ENCODE measurements around the gene RTP2.

Gene RTP2

DNA sequence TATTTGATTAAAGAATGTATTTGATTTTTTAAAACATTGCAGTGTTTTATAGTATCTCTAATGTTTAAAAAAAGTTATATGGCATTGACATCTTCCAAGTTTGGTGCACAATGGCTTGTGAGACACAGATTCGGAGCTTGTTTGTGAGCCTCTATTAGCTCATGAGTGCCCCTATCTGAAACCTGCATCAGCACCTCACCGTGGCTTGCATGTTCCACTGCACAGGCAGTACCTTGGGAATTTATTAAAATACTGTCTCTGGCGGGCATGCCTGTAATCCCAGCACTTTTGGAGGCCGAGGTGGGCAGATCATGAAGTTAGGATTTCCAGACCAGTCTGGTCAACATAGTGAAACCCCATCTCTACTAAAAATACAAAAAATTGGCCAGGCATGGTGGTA lies 6.8 kb upstream of the RTP2 start:
- no peak for DNase-seq (ENCODE audit: low read depth)
- H3K4me3 ChIP-seq (ENCODE audit: low read length): no peak overlapping the region
- TF ChIP-seq, protein P1, sequence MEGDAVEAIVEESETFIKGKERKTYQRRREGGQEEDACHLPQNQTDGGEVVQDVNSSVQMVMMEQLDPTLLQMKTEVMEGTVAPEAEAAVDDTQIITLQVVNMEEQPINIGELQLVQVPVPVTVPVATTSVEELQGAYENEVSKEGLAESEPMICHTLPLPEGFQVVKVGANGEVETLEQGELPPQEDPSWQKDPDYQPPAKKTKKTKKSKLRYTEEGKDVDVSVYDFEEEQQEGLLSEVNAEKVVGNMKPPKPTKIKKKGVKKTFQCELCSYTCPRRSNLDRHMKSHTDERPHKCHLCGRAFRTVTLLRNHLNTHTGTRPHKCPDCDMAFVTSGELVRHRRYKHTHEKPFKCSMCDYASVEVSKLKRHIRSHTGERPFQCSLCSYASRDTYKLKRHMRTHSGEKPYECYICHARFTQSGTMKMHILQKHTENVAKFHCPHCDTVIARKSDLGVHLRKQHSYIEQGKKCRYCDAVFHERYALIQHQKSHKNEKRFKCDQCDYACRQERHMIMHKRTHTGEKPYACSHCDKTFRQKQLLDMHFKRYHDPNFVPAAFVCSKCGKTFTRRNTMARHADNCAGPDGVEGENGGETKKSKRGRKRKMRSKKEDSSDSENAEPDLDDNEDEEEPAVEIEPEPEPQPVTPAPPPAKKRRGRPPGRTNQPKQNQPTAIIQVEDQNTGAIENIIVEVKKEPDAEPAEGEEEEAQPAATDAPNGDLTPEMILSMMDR (conservative IDR thresholded peaks at IDR 0.05; ENCODE audit: low read depth, low read length): peak; percentile 19

DNA sequence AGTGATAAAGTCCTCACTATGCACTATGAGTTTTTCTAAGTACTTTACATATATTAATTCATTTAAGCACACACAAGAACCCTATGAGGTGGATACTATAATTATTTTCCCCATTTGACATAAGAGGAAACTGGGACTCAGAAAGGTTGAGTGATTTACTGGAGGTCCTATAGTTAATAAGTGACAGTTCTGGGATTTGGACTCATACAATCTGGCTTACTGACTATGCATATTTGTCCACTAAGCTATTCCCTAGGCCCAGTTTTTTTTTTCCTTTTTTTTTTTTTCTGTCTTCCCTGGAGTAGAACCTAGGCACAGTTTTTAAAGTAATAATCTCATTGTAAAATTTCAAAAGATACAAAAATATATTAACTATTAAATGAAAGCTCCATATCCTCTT lies 6.3 kb upstream of the RTP2 start:
- no peak overlapping the region for H3K4me3 ChIP-seq (ENCODE audit: low read length)
- DNase-seq (ENCODE audit: low read depth): no peak
- TF ChIP-seq, protein P1 (conservative IDR thresholded peaks at IDR 0.05; ENCODE audit: low read depth, low read length): no peak

DNA sequence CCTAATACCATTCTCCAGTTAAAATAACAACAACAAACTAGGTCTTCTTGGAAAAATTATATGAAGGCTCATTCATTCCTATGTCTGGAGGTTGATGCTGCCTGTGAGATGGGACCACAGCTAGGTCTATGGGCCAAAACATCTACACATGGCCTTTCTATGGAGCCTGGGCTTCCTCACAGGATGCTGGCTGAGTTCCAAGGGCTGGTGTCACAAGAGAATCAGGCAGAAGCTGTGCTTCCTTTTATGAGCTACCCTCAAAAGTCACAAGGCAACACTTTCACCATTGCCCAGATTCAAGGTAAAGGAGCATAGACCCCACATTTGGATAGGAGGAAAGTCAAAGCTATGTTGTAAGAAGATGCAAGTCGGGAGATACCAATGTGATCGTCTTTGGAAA lies 4.6 kb upstream of the RTP2 start:
- TF ChIP-seq, protein P1 (conservative IDR thresholded peaks at IDR 0.05; ENCODE audit: low read depth, low read length): no peak
- DNase-seq (ENCODE audit: low read depth): no peak
- H3K4me3 ChIP-seq (ENCODE audit: low read length): no peak overlapping the region

DNA sequence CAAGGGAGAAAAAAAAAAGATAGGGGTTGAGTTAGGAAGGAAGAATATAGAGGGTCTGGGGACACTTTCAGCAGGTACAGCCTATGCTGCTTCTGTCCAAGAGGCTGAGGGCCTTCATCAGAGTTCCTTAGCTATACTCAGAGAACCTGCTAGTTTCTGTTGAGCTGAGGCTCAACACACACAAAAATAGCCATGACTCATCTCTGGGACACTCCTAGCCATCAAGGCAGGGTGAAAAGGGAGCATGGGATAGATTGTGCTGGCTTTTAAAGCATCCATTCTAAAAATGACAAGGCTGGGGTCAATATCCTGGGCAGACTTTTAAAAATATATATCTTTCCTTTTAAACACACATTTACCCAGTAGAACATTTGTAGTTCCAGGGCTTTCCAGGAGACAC lies 2.8 kb upstream of the RTP2 start:
- DNase-seq (ENCODE audit: low read depth): no peak
- H3K4me3 ChIP-seq (ENCODE audit: low read length): no peak overlapping the region
- TF ChIP-seq, protein P1 (conservative IDR thresholded peaks at IDR 0.05; ENCODE audit: low read depth, low read length): no peak

DNA sequence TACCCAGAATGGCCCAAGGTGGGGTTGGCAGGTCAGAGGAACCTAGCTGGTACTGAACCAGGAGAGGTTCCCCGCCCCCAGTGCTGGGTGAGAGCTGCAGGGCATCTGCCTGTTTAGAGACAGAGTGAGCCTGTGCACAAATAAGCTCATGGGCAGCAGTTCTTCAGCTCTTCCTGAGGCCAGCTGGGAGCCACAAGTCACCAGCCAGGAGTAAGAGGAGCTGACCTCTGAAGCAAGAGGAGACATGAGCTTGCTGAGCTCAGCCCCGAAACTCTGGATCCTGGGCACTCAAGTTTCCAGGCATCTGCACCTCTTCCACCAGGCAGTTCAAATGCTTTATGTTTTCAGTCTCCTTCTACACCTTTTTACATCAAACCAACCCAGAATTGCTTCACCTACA lies 2.1 kb downstream of the RTP2 start:
- no peak for DNase-seq (ENCODE audit: low read depth)

DNA sequence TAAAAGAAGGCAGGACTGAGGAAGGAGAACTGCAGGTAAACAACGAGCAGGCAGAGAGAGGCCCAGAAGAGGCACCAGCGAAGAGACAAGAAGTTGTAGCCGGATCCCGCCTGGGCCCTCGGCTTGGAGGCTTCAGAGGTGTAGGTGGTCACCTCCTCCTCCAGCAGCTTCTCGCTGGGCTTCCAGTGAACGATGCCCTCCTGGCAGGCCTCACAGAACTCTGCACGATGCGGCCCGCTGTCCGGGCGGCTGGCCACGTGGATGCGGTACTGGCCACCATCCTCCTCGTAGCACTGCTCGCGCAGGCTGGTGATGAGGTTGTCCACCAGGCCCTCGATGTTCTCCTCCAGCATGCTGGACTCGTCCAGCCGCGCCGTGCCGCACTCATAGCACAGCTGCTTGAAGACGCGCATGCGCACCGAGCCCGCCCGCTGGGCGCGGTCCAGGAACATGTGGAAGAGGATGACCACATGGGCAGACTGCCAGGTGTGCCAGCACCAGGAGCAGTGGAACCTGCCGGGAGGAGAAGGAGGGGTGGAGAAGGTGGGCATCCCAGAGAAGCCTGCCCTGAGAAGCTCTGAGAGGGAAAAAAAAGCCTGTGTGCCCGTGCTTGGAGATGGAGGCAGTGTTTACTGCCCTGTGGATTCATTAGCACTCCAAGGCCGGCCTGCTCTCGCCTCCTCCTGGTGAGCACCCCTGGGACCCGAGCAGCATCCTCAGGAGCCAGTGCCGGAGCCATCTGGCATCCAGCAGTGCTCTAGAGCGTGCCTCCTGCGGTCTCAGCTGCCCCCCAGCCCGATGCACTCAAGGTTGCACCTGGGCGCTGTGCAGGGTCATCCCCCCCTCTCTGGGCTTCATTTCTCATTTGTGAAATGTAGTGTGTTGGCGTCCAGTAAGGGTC lies 3.6 kb downstream of the RTP2 start:
- TF ChIP-seq, protein P1 (conservative IDR thresholded peaks at IDR 0.05; ENCODE audit: low read depth, low read length): no peak
- no peak overlapping the region for H3K4me3 ChIP-seq (ENCODE audit: low read length)
- no peak for DNase-seq (ENCODE audit: low read depth)

More for the DNA sequence above, 2.1 kb downstream of the RTP2 start:
- no peak overlapping the region for H3K4me3 ChIP-seq (ENCODE audit: low read length)
- TF ChIP-seq, protein P1 (conservative IDR thresholded peaks at IDR 0.05; ENCODE audit: low read depth, low read length): no peak

DNA sequence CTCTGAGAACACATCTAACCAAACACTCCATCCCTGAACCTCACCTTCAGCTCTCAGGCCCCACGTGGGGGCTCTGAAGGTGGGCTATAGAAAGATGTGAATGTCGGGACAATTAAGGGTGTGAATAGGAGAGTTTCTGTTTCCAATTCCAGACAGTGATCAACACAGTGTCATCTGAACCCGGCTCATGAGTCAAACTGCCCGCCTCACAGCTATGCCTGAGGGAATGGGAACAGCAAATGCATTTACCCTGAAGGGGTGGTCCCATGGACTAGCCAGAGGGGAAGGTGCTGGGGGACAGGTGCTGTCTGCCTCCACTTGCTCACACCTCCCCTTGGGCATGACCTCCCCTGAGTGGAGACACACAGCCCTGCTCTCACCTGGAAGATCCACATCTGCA lies 6.3 kb downstream of the RTP2 start:
- TF ChIP-seq, protein P1 (conservative IDR thresholded peaks at IDR 0.05; ENCODE audit: low read depth, low read length): no peak
- no peak overlapping the region for H3K4me3 ChIP-seq (ENCODE audit: low read length)
- no peak for DNase-seq (ENCODE audit: low read depth)

Data from retinal pigment epithelial cell (primary cell).